Urinary bladder (tissue), 4 donors: ENCODE results near the gene TPM2. TPM values are rescaled to one million over a fixed set of nuclear protein-coding genes. Genes with fewer than 3 reads are reported as not detected.

Source experiments
- DNase-seq: peaks from one replicate; pipeline ENCODE4 v3.0.0-alpha.2; 2015; ENCODE audit errors: extremely low spot score
- H3K27ac ChIP-seq: one replicate; pipeline ENCODE4 v1.5.1; 2013; ENCODE audit warnings: low read depth, mild to moderate bottlenecking, moderate library complexity
- H3K36me3 ChIP-seq: one replicate; pipeline ENCODE4 v1.6.1; 2013; ENCODE audit warnings: mild to moderate bottlenecking, moderate library complexity; ENCODE audit not compliant: insufficient read depth
- H3K4me1 ChIP-seq: one replicate; pipeline ENCODE4 v1.6.1; 2013; ENCODE audit warnings: mild to moderate bottlenecking, moderate library complexity; ENCODE audit not compliant: insufficient read depth
- H3K4me3 ChIP-seq: one replicate; pipeline ENCODE4 v1.5.1; 2013; ENCODE audit warnings: low read depth, low read length
- WGBS: extraction: QIAGEN DNeasy Blood & Tissue Kit; methylation state at CpG from one replicate; pipeline ENCODE4 v1.1.7; 2013; 5-methylcytosine and 5-hydroxymethylcytosine counted together
- polyA plus RNA-seq: library from polyadenylated mRNA; stranded (reverse); fragments of 200-250 nt; gene quantifications from one replicate; pipeline ENCODE4 v1.2.3, GENCODE V29; 2013
- total RNA-seq: library from RNA; depleted of rRNA; stranded (reverse); fragments of >200 nt; gene quantifications from one replicate; pipeline ENCODE4 v1.2.3, GENCODE V29; 2014
- donor health status: healthy with polysubstance abuse.
- donor health status: healthy.

The TPM2 gene
- total and polyA plus RNA-seq, 2 donors, result 907 to 7,869 TPM

DNA sequence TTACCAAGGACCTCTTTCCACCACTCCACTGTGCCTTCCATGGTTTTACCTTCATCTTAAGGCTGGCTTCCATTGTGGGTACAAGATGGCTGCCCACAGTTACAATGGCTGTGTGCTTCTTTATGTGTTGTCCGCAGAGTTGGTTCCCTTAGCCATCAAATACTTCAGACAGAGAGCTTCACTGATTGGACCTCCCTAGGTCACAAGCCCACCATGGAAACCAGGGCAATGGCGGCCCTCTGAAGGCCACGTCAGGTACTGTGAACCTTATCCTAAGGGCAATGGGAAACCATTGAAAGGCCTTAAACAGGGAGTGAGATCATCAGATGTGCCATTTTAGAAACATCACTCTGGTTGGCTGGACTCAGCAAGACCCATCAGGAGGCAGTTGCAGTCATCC, 21.8 kb downstream of the TPM2 start:
- WGBS, result 94% methylated on average over 3 of the region's 3 CpGs
- Histone ChIP-seq H3K4me1 (no peaks in the 10 kb centered on the region), H3K36me3 (no peaks in the 10 kb centered on the region), H3K4me3 (no peak overlapping the region), H3K27ac (no peak overlapping the region)
- DNase-seq, result no peak

DNA sequence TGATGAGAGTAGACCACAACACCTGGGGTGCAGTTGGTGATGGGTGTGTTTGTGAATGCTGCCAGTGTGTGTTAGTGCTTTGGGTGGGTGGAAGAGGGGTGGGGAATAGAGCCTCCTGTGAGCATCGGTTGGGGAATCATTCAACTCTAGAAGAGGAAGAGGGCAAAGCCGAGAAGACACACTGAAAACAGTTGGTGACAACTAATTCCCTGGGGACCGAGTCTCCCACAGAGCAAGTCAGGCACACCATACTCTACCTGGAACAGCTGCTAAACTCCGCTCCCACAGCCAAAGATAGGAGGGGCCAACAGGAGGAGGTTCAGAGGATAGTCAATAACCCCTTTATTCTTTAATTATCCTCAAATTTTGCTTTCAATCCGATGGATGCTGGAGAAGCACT, 23.2 kb downstream of the TPM2 start:
- no peaks in the 10 kb centered on the region for H3K36me3 ChIP-seq
- 91% methylated on average over 5 of the region's 5 CpGs for WGBS
- no peaks in the 10 kb centered on the region for H3K4me1 ChIP-seq
- DNase-seq, result no peak
- H3K4me3 ChIP-seq, result no peak overlapping the region
- H3K27ac ChIP-seq, result no peak overlapping the region

DNA sequence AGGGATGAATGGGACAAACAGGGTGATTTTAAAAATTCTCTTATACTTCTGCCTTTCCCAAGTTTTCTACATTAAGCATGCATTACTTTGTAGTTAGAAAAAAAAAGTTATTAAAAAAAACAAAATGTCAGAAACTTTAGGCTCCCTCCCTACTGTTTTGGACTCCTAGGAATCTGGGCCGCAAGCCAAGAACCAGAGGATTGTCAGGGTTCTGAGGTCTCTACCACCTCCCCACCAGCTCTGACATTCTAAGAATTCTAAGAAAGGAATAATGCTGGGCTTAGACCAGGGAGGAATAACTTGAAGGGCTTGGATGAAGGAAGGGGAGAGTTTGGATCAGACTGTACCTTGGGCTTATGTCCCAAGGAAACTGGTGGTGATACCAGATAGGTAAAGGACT, 23.7 kb downstream of the TPM2 start:
- DNase-seq, result no peak
- WGBS, result 59% methylated on average over 1 of the region's 1 CpG
- Histone ChIP-seq H3K27ac (no peak overlapping the region), H3K4me3 (no peak overlapping the region), H3K4me1 (no peaks in the 10 kb centered on the region), H3K36me3 (no peaks in the 10 kb centered on the region)

DNA sequence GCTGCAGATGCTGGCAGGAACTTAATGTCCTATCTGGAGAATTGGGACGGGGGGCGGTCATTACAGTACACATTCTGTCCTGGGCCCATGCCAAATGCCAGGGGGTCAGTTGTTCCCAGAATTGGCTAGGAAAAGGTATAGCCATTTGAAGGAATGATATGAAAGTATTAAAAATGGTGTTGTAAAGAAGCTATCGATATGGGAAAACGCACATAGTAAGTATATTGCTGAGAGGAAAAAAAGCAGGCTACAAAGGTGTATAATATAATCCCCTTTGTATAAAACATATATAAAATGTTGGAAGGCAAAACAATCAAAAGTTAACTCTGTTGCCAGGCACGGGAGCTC, 24.3 kb downstream of the TPM2 start:
- no peaks in the 10 kb centered on the region for H3K36me3 ChIP-seq
- WGBS, result 26% methylated on average over 5 of the region's 5 CpGs
- H3K4me1 ChIP-seq, result no peaks in the 10 kb centered on the region
- peak overlapping the region; percentile 51 for H3K4me3 ChIP-seq
- no peak for DNase-seq
- H3K27ac ChIP-seq, result peak overlapping the region; percentile 19

DNA sequence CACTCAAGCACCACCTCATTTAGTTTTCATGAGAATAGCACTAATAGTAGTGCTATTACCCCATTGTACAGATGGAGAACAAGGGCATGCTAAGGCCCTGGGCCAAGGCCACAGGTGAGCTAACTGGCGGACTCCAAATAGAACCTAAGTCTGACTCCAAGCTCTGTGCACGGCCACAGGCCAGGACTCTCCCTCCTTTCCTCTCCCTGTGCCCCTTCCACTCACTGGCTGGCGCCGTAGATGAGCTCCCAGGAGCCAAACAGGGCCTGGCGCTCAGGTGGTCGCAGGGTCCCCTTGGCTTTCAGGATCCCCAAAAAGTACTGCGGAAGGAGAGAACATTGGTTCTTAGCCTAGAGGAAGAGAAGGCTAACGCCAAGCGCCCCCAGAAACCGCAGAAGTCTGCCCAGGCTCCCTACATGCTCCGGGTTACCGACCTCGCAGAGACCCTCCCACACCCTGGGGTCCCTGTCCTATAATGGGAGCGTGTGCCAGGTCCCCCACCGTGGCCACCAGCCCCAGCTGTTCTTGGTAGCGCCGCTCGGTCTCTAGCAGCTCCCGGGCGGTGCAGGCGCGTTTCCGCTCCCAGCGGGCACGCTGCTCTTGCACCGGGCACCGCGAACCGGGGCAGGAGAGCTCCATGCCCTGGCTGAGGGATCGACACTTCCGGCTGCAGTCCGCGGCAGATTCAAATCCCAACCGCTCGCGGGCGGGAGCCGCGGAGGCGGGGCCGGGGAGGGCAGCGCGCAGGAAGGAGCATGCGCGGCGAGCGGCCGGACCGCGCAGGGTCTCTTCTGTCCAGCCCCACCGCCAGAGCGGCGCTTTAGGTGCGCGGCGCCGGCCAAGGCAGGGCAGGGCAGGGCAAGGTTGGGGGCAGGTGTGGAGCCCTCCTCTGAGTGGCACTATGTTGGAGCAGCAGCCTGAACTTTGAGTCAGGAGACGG, 24.9 kb downstream of the TPM2 start, which contains the start of gene ARHGEF39:
ARHGEF39 (minus strand) TSS at position 665 of the 940 bp plus-strand sequence; CDS start at position 639, 26 bp downstream.
- Histone ChIP-seq H3K27ac (peak within 1 kb of the TSS; percentile 19), H3K4me1 (no peaks in the 10 kb centered on the region), H3K4me3 (peak within 1 kb of the TSS; percentile 51), H3K36me3 (no peaks in the 10 kb centered on the region)
- 5% methylated on average over 58 of the region's 58 CpGs for WGBS
- no peak for DNase-seq

DNA sequence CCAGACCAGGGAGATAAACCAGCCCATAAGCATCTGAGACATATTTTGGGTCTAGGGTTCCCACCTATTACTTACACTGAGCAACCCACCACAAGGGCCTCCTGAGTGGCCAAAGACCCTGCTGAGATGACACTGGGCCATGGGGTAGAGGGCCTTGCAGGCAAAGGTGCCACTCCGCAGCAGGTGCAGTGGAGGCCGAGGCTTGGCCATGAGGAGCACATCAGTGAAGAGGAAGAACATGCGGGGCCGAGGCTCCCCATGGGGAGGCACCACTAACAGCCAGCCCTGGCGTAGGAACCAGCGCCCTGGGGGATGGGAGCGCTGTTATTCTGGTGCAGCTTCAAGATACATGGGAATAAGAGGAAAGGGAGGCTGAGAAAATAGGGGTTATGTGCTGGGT, 27.3 kb downstream of the TPM2 start:
- no peak overlapping the region for H3K4me3 ChIP-seq
- WGBS, result 87% methylated on average over 7 of the region's 7 CpGs
- no peaks in the 10 kb centered on the region for H3K36me3 ChIP-seq
- H3K4me1 ChIP-seq, result no peaks in the 10 kb centered on the region
- no peak overlapping the region for H3K27ac ChIP-seq
- no peak for DNase-seq

DNA sequence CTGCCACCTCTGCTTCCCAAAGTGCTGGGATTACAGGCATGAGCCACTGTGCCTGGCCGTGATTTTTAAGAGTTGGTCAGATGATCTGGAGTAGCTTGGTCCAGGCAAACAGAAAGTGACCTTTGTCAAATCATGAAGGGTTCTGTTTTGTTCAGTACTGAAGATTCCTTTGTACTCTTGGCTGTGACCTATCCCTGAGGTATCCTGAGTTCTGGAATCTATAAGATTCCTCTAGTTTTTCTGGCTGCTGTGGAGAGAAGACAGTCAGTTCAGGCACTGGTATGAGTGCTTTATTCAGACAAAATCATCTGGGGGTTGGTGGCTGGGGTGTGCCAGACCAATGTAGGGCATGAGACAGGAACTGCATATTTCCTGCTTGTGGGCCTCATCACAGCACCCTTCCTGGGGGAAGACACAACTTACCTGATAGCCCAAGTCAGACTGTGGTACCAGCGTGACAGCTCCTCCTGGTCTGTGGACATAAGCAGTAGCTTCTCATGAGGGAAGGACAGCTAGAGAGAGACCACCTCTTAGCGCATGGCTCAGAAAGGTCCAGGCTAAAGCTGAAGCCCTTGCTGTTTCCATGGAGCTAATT, 27.9 kb downstream of the TPM2 start:
- H3K4me3 ChIP-seq, result no peak overlapping the region
- H3K36me3 ChIP-seq, result no peaks in the 10 kb centered on the region
- no peak for DNase-seq
- H3K27ac ChIP-seq, result no peak overlapping the region
- H3K4me1 ChIP-seq, result no peaks in the 10 kb centered on the region
- 66% methylated on average over 3 of the region's 3 CpGs for WGBS

DNA sequence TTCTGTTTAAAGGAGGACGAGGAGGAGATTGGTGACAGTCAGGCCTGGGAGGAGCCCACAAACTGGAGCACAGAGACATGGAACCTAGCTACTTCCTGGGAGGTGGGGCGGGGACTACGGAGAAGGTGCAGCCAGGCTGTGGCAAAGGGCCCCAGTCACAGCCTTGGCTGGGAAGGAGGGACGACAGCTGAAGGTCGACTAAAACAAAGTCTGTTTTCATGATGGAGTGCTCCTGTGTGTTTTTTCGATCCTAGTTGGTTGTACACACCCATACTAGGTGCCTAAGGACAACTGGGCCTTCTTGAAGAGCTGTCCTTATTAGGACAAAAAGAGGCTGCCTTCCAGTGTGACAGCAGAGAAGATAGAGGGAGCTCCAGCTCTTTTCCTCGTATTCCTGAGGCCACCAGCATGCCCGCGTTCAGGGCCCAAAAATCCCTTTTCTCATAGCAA, 28.7 kb downstream of the TPM2 start:
- no peak overlapping the region for H3K4me3 ChIP-seq
- WGBS, result 36% methylated on average over 9 of the region's 9 CpGs
- H3K4me1 ChIP-seq, result no peaks in the 10 kb centered on the region
- no peaks in the 10 kb centered on the region for H3K36me3 ChIP-seq
- peak overlapping the region; percentile 13 for H3K27ac ChIP-seq
- DNase-seq, result no peak

DNA sequence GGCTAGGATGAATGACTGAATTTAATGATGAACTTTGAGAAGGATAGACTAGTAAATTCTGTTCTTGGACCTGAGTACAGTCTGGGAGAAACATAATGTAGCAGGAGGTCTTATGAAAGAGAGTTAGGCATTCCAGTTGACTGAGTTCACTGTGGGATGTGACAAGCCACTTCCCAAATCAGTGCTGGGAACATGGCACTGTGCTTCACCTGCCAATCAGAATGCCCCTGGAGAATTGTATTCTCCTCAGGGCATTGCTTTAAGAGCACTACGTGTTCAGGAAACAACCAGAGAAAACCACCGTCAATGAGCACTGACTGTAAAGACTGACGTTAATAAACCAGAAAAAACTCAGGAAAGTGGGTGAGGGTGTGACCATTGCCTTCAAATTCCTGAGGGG, 30.4 kb downstream of the TPM2 start:
- Histone ChIP-seq H3K4me1 (no peaks in the 10 kb centered on the region), H3K4me3 (no peak overlapping the region), H3K27ac (no peak overlapping the region), H3K36me3 (no peaks in the 10 kb centered on the region)
- WGBS, result 45% methylated on average over 3 of the region's 3 CpGs
- no peak for DNase-seq

DNA sequence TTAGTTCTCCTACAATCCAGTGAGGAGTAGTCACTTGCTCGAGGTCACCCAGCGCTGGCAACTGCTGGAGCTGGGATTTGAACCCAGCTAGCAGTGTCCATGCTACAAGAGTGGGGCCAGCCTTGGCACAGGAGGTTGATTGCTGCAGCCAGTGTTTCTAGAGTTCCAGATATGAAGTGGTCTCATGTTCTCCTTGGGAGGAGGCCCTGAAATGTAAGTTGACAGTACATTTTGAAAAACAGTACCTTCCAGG, 30.8 kb downstream of the TPM2 start:
- Histone ChIP-seq H3K36me3 (no peaks in the 10 kb centered on the region), H3K27ac (no peak overlapping the region), H3K4me1 (no peaks in the 10 kb centered on the region), H3K4me3 (peak overlapping the region; percentile 75)
- WGBS, result 0% methylated on average over 2 of the region's 2 CpGs
- no peak for DNase-seq

DNA sequence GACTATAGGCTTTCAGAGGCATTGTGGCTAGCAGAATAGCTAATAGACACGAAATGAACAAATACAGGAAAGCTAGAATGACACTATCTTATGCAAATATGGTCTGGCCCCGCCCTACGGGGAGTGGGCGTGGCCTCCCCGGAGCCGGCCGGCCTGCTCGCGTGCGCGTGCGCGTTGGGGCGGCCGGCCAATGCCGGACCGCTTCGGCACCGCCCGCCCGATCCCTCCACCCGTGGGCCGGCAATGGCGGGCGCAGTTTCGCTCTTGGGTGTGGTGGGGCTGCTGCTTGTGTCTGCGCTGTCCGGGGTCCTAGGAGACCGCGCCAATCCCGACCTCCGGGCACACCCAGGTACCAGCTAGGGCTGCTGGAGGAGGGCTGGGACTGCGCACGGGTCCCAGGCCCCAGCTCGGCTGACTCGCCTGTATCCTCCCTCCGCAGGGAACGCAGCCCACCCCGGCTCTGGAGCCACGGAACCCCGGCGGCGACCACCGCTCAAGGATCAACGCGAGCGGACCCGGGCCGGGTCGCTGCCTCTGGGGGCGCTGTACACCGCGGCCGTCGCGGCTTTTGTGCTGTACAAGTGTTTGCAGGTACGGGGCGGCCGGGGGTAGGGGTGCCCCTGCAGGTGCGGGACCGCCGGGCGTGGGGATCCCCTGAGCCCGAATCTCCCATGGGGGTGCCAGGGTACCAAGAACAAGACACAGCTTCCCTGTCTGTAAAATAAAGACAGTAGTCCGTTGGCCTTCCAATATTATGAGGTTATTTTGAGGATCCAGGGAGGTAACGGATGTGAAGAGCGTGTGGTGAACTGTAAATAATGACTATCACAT, 31.4 kb downstream of the TPM2 start, which contains the start of gene CCDC107:
CCDC107 (plus strand) TSS at position 156 of the 831 bp plus-strand sequence; CDS start at position 244, 88 bp downstream.
- DNase-seq, result no peak
- H3K4me1 ChIP-seq, result no peaks in the 10 kb centered on the region
- WGBS, result under 1% methylated on average over 67 of the region's 67 CpGs

DNA sequence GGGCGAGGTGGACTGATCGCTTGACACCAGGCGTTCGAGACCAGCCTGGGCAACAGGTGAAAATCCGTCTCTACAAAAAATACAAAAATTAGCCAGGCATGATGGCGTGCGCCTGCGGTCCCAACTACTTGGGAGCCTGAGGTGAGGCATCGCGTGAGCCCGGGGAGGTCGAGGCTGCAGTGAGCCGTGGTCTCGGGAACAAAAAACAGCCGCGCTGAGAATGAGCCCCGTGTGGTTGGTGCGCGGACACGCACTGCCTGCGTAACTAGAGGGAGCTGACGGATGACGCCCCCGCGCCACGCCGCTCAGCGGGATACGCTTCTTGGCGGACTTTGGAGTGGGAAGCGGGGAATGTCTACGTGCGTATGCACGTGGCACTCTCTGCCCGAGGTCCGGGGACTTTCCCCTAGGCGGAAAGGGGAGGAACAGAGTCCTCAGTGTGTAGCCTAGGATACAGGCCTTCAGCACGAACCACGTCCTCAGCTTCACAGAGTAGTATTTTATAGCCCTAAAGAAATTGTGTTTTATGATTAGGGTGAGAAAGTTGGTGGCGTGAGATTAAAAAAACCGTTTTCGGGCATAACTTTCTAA, 32.1 kb downstream of the TPM2 start, which contains the start of gene RMRP:
RMRP (minus strand) TSS at position 474 of the 591 bp plus-strand sequence.
- Histone ChIP-seq H3K4me1 (no peaks in the 10 kb centered on the region), H3K4me3 (peak within 1 kb of the TSS; percentile 75), H3K36me3 (no peaks in the 10 kb centered on the region), H3K27ac (peak within 1 kb of the TSS; percentile 94)
- under 1% methylated on average over 42 of the region's 42 CpGs for WGBS
- DNase-seq, result peak; percentile 97

More for the DNA sequence above, 31.4 kb downstream of the TPM2 start, which contains the start of gene CCDC107:
- Histone ChIP-seq H3K27ac (peak within 1 kb of the TSS; percentile 94), H3K36me3 (no peaks in the 10 kb centered on the region), H3K4me3 (peak within 1 kb of the TSS; percentile 75)
